Stimulated activated CD4-positive, alpha-beta T cell treated with anti-CD3 and anti-CD28 coated beads, Interleukin-1b, Interleukin-23, amount 100 ng/mL, for 24 hours (primary cell): ENCODE data around the gene PEX6.
"Not testable (repeated sequence)": the region's sequence is repeated elsewhere in the genome, so short reads cannot be mapped to it uniquely, and the experiment has no call there.

Source experiments
- DNase-seq, 4 experiments: peaks; one replicate each; pipeline ENCODE4 v3.0.0-alpha.2; 2020; ENCODE audit warnings: low read depth in 4 of 4, low spot score in 1 of 4

Gene PEX6

GRCh38 chr6:42966571-42966970, 12.4 kb downstream of the PEX6 start:
- no peak for DNase-seq

- DNase-seq = no peak
These were observed 15.0 kb downstream of the PEX6 start for GRCh38 chr6:42963855-42964605.

- DNase-seq = no peak
These were observed 15.7 kb downstream of the PEX6 start for GRCh38 chr6:42963179-42963854.

GRCh38 chr6:42962502-42963178, 16.3 kb downstream of the PEX6 start:
- DNase-seq = no peak

- no peak for DNase-seq
These were observed 16.9 kb downstream of the PEX6 start for GRCh38 chr6:42962096-42962495.

GRCh38 chr6:42961020-42961470, 17.9 kb downstream of the PEX6 start:
- no peak for DNase-seq

GRCh38 chr6:42960243-42961019, 18.6 kb downstream of the PEX6 start, which contains the start of gene GNMT:
Gene GNMT (plus strand): TSS chr6:42960754. CDS start chr6:42960768, 14 bp downstream.
- DNase-seq = no peak

GRCh38 chr6:42959917-42960242, 19.1 kb downstream of the PEX6 start:
- DNase-seq = no peak

GRCh38 chr6:42958125-42958524, 20.9 kb downstream of the PEX6 start:
- no peak for DNase-seq

GRCh38 chr6:42954405-42954804, 24.6 kb downstream of the PEX6 start:
- DNase-seq = not testable (repeated sequence)

- no peak for DNase-seq
These were observed 26.6 kb downstream of the PEX6 start for GRCh38 chr6:42952389-42952788.

- no peak for DNase-seq
These were observed 31.0 kb downstream of the PEX6 start for GRCh38 chr6:42947950-42948349.

- DNase-seq = no peak
These were observed 36.5 kb downstream of the PEX6 start for GRCh38 chr6:42942444-42942843.

- not testable (repeated sequence) for DNase-seq
These were observed 37.6 kb downstream of the PEX6 start for GRCh38 chr6:42941356-42941755.

GRCh38 chr6:42940493-42941045, 38.4 kb downstream of the PEX6 start:
- no peak for DNase-seq

- DNase-seq = no peak
These were observed 39.2 kb downstream of the PEX6 start for GRCh38 chr6:42939810-42940167.

- no peak for DNase-seq
These were observed 39.8 kb downstream of the PEX6 start for GRCh38 chr6:42938987-42939809.

GRCh38 chr6:42938428-42938796, 40.6 kb downstream of the PEX6 start:
- no peak for DNase-seq

- DNase-seq = no peak
These were observed 41.2 kb downstream of the PEX6 start for GRCh38 chr6:42937548-42938427.
